HEK293T (cell line): ENCODE results near the gene HTR7.

Source experiments
- BHLHE40 ChIP-seq: fragments of 450-650 bp; IDR thresholded peaks from 2 replicates; pipeline ENCODE4 v1.6.1; 2016; ENCODE audit warnings: mild to moderate bottlenecking, moderate library complexity, borderline replicate concordance
- ELF4 ChIP-seq: fragments of 450-650 bp; IDR thresholded peaks from 2 replicates; pipeline ENCODE4 v1.6.1; 2017; ENCODE audit warnings: antibody characterized with exemption
- FOXK2 ChIP-seq: fragments of 450-650 bp; IDR thresholded peaks from 2 replicates; pipeline ENCODE4 v1.6.1; 2016; ENCODE audit warnings: mild to moderate bottlenecking
- FOXM1 ChIP-seq: fragments of 450-650 bp; IDR thresholded peaks from 2 replicates; pipeline ENCODE4 v1.6.1; 2017; ENCODE audit warnings: mild to moderate bottlenecking, borderline replicate concordance
- L3MBTL2 ChIP-seq: fragments of 450-650 bp; conservative IDR thresholded peaks from 2 replicates; pipeline ENCODE4 v1.6.1; 2016; ENCODE audit warnings: mild to moderate bottlenecking
- SP1 ChIP-seq: fragments of 450-650 bp; IDR thresholded peaks from 2 replicates; pipeline ENCODE4 v1.6.1; 2017
- TARDBP ChIP-seq: fragments of 450-650 bp; IDR thresholded peaks from 2 replicates; pipeline ENCODE4 v1.6.1; 2016
- ZNF384 ChIP-seq: fragments of 450-650 bp; IDR thresholded peaks from 2 replicates; pipeline ENCODE4 v1.6.1; 2016
- TF ChIP-seq, protein P1 (sequence below): fragments of 450-650 bp; IDR thresholded peaks from 2 replicates; pipeline ENCODE4 v1.6.1; 2016

DNA sequence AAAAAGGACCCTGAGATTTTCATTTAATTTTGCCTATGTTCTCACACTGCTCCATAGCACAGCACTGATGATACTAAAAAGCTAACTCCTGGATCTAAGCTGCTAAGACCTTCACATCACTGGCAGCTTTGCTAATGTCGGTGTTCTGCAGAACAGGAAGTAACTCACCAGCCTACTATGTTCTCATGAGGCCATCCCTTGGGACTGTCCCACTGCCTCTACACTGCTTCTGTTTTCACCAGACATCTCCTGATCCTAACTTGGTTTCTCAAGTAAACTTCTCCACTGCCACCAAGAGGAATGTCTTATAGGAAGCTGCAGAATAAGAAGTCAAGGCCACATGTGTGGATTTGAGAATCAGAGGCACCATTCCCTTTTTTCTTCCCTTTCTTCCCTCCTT, 15.1 kb downstream of the HTR7 start:
- no peak for TF ChIP-seq SP1
- TF ChIP-seq L3MBTL2, result no peak
- no peak for TF ChIP-seq FOXM1
- TF ChIP-seq TARDBP, result no peak
- TF ChIP-seq BHLHE40, result no peak
- no peak for TF ChIP-seq ZNF384
- no peak for TF ChIP-seq FOXK2
- TF ChIP-seq, protein P1, sequence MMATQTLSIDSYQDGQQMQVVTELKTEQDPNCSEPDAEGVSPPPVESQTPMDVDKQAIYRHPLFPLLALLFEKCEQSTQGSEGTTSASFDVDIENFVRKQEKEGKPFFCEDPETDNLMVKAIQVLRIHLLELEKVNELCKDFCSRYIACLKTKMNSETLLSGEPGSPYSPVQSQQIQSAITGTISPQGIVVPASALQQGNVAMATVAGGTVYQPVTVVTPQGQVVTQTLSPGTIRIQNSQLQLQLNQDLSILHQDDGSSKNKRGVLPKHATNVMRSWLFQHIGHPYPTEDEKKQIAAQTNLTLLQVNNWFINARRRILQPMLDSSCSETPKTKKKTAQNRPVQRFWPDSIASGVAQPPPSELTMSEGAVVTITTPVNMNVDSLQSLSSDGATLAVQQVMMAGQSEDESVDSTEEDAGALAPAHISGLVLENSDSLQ, result no peak
- TF ChIP-seq ELF4, result no peak
